Measurements from ENCODE around the gene BCL11A.

GRCh38 chr2:60453301-60453700 lies 100.2 kb downstream of the BCL11A start:
- no peak for TF ChIP-seq CTCF (IDR thresholded peaks at IDR 0.05)
- TF ChIP-seq POLR2AphosphoS5 (IDR thresholded peaks at IDR 0.05; ENCODE audit: low read depth, low read length) = no peak
- no peak for TF ChIP-seq SIN3A (IDR thresholded peaks at IDR 0.05; ENCODE audit: borderline replicate concordance, insufficient read depth, low read depth, low read length)
